ENCODE data around the gene CEP68.

Gene CEP68

GRCh38 chr2:65093211-65093610, 37.0 kb downstream of the CEP68 start:
- Histone ChIP-seq H3K36me3 (ENCODE audit: control insufficient read depth, insufficient read depth, low read length) (peaks cover 84% of the 10 kb centered on the region), H3K4me3 (ENCODE audit: extremely low read depth, insufficient read depth, low read length, poor library complexity, severe bottlenecking) (no peak overlapping the region), H3K9me3 (ENCODE audit: control insufficient read depth, low read length) (no peaks in the 10 kb centered on the region), H3K4me1 (ENCODE audit: control insufficient read depth, insufficient read depth, low read length, poor library complexity, severe bottlenecking) (no peaks in the 10 kb centered on the region), H3K27ac (ENCODE audit: low read depth, low read length, severe bottlenecking) (no peak overlapping the region)

GRCh38 chr2:65096948-65097347, 40.7 kb downstream of the CEP68 start:
- H3K9me3 ChIP-seq (ENCODE audit: control insufficient read depth, low read length) = no peaks in the 10 kb centered on the region
- H3K4me3 ChIP-seq (ENCODE audit: extremely low read depth, insufficient read depth, low read length, poor library complexity, severe bottlenecking) = no peak overlapping the region
- no peak overlapping the region for H3K27ac ChIP-seq (ENCODE audit: low read depth, low read length, severe bottlenecking)
- H3K4me1 ChIP-seq (ENCODE audit: control insufficient read depth, insufficient read depth, low read length, poor library complexity, severe bottlenecking) = no peaks in the 10 kb centered on the region
- peaks cover 88% of the 10 kb centered on the region for H3K36me3 ChIP-seq (ENCODE audit: control insufficient read depth, insufficient read depth, low read length)
- WGBS, 2 experiments (ENCODE audit: insufficient coverage in 2 of 2) = 100% methylated on average over 1 of the region's 1 CpG

- Histone ChIP-seq H3K9me3 (ENCODE audit: control insufficient read depth, low read length) (no peaks in the 10 kb centered on the region), H3K4me3 (ENCODE audit: extremely low read depth, insufficient read depth, low read length, poor library complexity, severe bottlenecking) (no peak overlapping the region), H3K4me1 (ENCODE audit: control insufficient read depth, insufficient read depth, low read length, poor library complexity, severe bottlenecking) (no peaks in the 10 kb centered on the region), H3K36me3 (ENCODE audit: control insufficient read depth, insufficient read depth, low read length) (peaks cover 86% of the 10 kb centered on the region), H3K27ac (ENCODE audit: low read depth, low read length, severe bottlenecking) (no peak overlapping the region)
- WGBS, 2 experiments (ENCODE audit: insufficient coverage in 2 of 2) = no CpG with 5 or more reads among the region's 1 CpG
These were observed 41.6 kb downstream of the CEP68 start for GRCh38 chr2:65097844-65098243.

- 93 to 95% methylated on average over 5 of the region's 5 CpGs for WGBS, 2 experiments (ENCODE audit: insufficient coverage in 2 of 2)
- Histone ChIP-seq H3K36me3 (ENCODE audit: control insufficient read depth, insufficient read depth, low read length) (peaks cover 90% of the 10 kb centered on the region), H3K27ac (ENCODE audit: low read depth, low read length, severe bottlenecking) (no peak overlapping the region), H3K4me3 (ENCODE audit: extremely low read depth, insufficient read depth, low read length, poor library complexity, severe bottlenecking) (no peak overlapping the region), H3K4me1 (ENCODE audit: control insufficient read depth, insufficient read depth, low read length, poor library complexity, severe bottlenecking) (no peaks in the 10 kb centered on the region), H3K9me3 (ENCODE audit: control insufficient read depth, low read length) (no peaks in the 10 kb centered on the region)
These were observed 42.5 kb downstream of the CEP68 start for GRCh38 chr2:65098741-65099140.

DNA sequence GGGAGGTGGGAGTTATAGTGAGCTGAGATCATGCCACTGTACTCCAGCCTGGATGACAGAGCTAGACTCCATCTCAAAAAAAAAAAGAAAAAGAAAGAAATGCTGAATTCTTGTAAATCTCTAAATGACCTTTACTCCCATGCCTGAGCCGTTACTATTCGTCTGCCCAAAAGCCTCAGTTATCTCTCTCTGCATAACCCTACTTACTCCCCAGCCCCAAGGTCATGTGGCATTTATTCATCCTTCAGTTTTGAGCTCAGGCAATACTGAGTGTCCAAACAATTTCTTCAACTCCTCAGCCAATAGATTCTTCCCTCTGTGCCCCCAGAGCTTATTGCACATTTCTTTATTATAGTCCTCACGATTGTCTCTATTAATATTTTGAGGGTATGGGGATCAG, 44.9 kb downstream of the CEP68 start:
- 100% methylated on average over 2 of the region's 3 CpGs for WGBS, 2 experiments (ENCODE audit: insufficient coverage in 2 of 2)
- Histone ChIP-seq H3K4me3 (ENCODE audit: extremely low read depth, insufficient read depth, low read length, poor library complexity, severe bottlenecking) (no peak overlapping the region), H3K4me1 (ENCODE audit: control insufficient read depth, insufficient read depth, low read length, poor library complexity, severe bottlenecking) (no peaks in the 10 kb centered on the region), H3K36me3 (ENCODE audit: control insufficient read depth, insufficient read depth, low read length) (peaks cover 82% of the 10 kb centered on the region), H3K27ac (ENCODE audit: low read depth, low read length, severe bottlenecking) (no peak overlapping the region), H3K9me3 (ENCODE audit: control insufficient read depth, low read length) (no peaks in the 10 kb centered on the region)

- 94 to 100% methylated on average over 2 to 3 of the region's 6 CpGs for WGBS, 2 experiments (ENCODE audit: insufficient coverage in 2 of 2)
- H3K36me3 ChIP-seq (ENCODE audit: control insufficient read depth, insufficient read depth, low read length) = peaks cover 80% of the 10 kb centered on the region
- no peak overlapping the region for H3K27ac ChIP-seq (ENCODE audit: low read depth, low read length, severe bottlenecking)
- no peak overlapping the region for H3K4me3 ChIP-seq (ENCODE audit: extremely low read depth, insufficient read depth, low read length, poor library complexity, severe bottlenecking)
- peaks cover 3% of the 10 kb centered on the region for H3K4me1 ChIP-seq (ENCODE audit: control insufficient read depth, insufficient read depth, low read length, poor library complexity, severe bottlenecking)
- H3K9me3 ChIP-seq (ENCODE audit: control insufficient read depth, low read length) = no peaks in the 10 kb centered on the region
These were observed 46.9 kb downstream of the CEP68 start for GRCh38 chr2:65103013-65103715.

GRCh38 chr2:65107530-65107929, 51.3 kb downstream of the CEP68 start:
- H3K27ac ChIP-seq (ENCODE audit: low read depth, low read length, severe bottlenecking) = no peak overlapping the region

GRCh38 chr2:65108780-65109179, 52.6 kb downstream of the CEP68 start:
- WGBS, 2 experiments (ENCODE audit: insufficient coverage in 2 of 2) = 83% methylated on average over 1 of the region's 6 CpGs; no CpG with 5 or more reads in 1 of the 2 experiments
- peaks cover 3% of the 10 kb centered on the region for H3K4me1 ChIP-seq (ENCODE audit: control insufficient read depth, insufficient read depth, low read length, poor library complexity, severe bottlenecking)

More at GRCh38 chr2:65107530-65107929, 51.3 kb downstream of the CEP68 start:
- H3K9me3 ChIP-seq (ENCODE audit: control insufficient read depth, low read length) = no peaks in the 10 kb centered on the region
- peaks cover 3% of the 10 kb centered on the region for H3K4me1 ChIP-seq (ENCODE audit: control insufficient read depth, insufficient read depth, low read length, poor library complexity, severe bottlenecking)
- H3K36me3 ChIP-seq (ENCODE audit: control insufficient read depth, insufficient read depth, low read length) = peaks cover 66% of the 10 kb centered on the region
- WGBS, 2 experiments (ENCODE audit: insufficient coverage in 2 of 2) = 100% methylated on average over 1 to 2 of the region's 5 CpGs
- no peak overlapping the region for H3K4me3 ChIP-seq (ENCODE audit: extremely low read depth, insufficient read depth, low read length, poor library complexity, severe bottlenecking)

GRCh38 chr2:65112633-65113032, 56.4 kb downstream of the CEP68 start:
- 72 to 81% methylated on average over 2 to 3 of the region's 3 CpGs for WGBS, 2 experiments (ENCODE audit: insufficient coverage in 2 of 2)
- no peaks in the 10 kb centered on the region for H3K9me3 ChIP-seq (ENCODE audit: control insufficient read depth, low read length)
- peaks cover 2% of the 10 kb centered on the region for H3K4me1 ChIP-seq (ENCODE audit: control insufficient read depth, insufficient read depth, low read length, poor library complexity, severe bottlenecking)
- peaks cover 43% of the 10 kb centered on the region for H3K36me3 ChIP-seq (ENCODE audit: control insufficient read depth, insufficient read depth, low read length)
- H3K4me3 ChIP-seq (ENCODE audit: extremely low read depth, insufficient read depth, low read length, poor library complexity, severe bottlenecking) = no peak overlapping the region
- no peak overlapping the region for H3K27ac ChIP-seq (ENCODE audit: low read depth, low read length, severe bottlenecking)

More at GRCh38 chr2:65108780-65109179, 52.6 kb downstream of the CEP68 start:
- Histone ChIP-seq H3K4me3 (ENCODE audit: extremely low read depth, insufficient read depth, low read length, poor library complexity, severe bottlenecking) (no peak overlapping the region), H3K36me3 (ENCODE audit: control insufficient read depth, insufficient read depth, low read length) (peaks cover 56% of the 10 kb centered on the region), H3K27ac (ENCODE audit: low read depth, low read length, severe bottlenecking) (no peak overlapping the region), H3K9me3 (ENCODE audit: control insufficient read depth, low read length) (no peaks in the 10 kb centered on the region)

DNA sequence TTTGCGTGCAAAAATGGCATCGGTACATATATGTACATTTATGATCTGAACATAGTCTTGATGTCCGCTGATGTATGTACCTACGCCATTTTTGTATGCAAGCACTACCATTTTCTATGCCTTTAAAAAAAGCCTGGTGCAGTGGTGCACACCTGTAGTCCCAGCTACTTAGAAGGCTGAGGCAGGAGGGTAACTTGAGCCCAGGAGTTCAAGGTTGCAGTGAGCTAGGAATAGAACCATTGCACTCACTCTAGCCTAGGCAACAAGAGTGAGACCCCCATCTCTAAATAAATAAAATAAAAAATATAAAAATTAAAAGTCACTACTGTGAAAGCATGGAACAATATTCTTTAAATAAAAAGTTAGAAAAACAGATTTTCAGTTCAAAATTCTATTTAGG, 57.0 kb downstream of the CEP68 start:
- Histone ChIP-seq H3K36me3 (ENCODE audit: control insufficient read depth, insufficient read depth, low read length) (peaks cover 44% of the 10 kb centered on the region), H3K4me3 (ENCODE audit: extremely low read depth, insufficient read depth, low read length, poor library complexity, severe bottlenecking) (no peak overlapping the region), H3K4me1 (ENCODE audit: control insufficient read depth, insufficient read depth, low read length, poor library complexity, severe bottlenecking) (no peaks in the 10 kb centered on the region), H3K27ac (ENCODE audit: low read depth, low read length, severe bottlenecking) (no peak overlapping the region), H3K9me3 (ENCODE audit: control insufficient read depth, low read length) (no peaks in the 10 kb centered on the region)
- 100% methylated on average over 3 to 4 of the region's 4 CpGs for WGBS, 2 experiments (ENCODE audit: insufficient coverage in 2 of 2)

DNA sequence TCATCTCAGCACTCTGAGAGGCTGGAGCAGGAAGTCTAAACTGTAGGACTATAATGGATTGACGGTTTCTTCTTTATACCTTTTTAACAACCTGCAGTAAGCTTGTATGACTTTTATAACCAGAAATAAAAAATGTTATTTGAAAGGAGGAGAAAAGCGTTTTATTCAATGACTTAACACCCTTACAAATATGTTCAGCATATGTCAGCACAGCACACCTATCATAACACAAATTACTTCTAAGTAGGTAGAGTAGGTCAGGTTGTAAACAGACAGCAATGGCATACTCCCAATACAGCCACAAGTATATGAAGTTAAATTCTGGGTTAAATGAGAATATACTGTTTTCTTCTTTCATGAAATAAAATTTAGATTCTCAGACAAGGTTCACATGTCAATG, 57.6 kb downstream of the CEP68 start:
- no peaks in the 10 kb centered on the region for H3K4me1 ChIP-seq (ENCODE audit: control insufficient read depth, insufficient read depth, low read length, poor library complexity, severe bottlenecking)
- no peak overlapping the region for H3K4me3 ChIP-seq (ENCODE audit: extremely low read depth, insufficient read depth, low read length, poor library complexity, severe bottlenecking)
- H3K27ac ChIP-seq (ENCODE audit: low read depth, low read length, severe bottlenecking) = no peak overlapping the region
- WGBS, 2 experiments (ENCODE audit: insufficient coverage in 2 of 2) = no CpG with 5 or more reads among the region's 2 CpGs
- no peaks in the 10 kb centered on the region for H3K9me3 ChIP-seq (ENCODE audit: control insufficient read depth, low read length)
- peaks cover 38% of the 10 kb centered on the region for H3K36me3 ChIP-seq (ENCODE audit: control insufficient read depth, insufficient read depth, low read length)

Measured in mesodermal cell (in vitro differentiated cells).